AG09319 (cell line): ENCODE results near the gene KIAA0040.

Experiments
- DNase-seq: peaks from one replicate; pipeline ENCODE4 v3.0.0-alpha.2; 2010; ENCODE audit warnings: low read depth; ENCODE audit errors: extremely low read depth
- TF ChIP-seq, protein P1 (sequence below): IDR thresholded peaks from 2 replicates; pipeline ENCODE4 v1.5.1; 2011; ENCODE audit warnings: low read depth, mild to moderate bottlenecking, inconsistent platforms, low read length, moderate library complexity

KIAA0040 gene

DNA sequence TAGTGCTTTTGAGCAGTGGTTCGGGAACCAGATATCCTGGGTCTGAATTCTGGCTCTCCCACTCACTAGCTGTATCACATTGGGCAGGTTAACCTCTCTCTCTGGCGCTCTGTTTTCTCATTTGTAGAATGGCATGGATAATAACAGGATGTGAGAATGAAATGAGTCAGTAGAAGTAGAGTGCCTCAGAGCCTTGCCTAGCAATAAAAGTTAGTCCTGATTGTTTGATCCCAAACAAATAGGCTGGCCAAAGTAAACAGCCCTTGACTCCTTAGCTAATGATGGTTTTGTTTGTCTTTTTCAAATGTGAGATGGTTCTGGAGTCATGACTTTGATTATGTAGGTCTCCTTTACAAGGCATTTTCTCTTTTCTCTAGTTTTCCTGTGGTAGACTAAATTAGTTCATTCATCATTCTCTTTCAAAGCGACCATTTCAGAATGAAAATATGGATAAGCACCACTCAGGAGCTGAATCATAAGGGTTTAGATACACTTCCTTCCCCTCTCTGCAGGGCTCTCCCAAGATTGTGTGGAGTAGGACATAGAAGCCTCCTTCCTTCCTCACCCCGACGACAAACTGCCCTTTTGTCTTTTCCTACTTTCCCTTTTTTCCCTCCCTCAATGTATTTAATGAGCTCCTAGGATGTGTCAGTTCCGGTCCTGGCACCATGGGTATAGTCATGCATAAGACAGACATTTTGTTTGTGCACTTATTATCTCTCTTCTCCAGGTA lies 23.1 kb downstream of the KIAA0040 start:
- TF ChIP-seq, protein P1, sequence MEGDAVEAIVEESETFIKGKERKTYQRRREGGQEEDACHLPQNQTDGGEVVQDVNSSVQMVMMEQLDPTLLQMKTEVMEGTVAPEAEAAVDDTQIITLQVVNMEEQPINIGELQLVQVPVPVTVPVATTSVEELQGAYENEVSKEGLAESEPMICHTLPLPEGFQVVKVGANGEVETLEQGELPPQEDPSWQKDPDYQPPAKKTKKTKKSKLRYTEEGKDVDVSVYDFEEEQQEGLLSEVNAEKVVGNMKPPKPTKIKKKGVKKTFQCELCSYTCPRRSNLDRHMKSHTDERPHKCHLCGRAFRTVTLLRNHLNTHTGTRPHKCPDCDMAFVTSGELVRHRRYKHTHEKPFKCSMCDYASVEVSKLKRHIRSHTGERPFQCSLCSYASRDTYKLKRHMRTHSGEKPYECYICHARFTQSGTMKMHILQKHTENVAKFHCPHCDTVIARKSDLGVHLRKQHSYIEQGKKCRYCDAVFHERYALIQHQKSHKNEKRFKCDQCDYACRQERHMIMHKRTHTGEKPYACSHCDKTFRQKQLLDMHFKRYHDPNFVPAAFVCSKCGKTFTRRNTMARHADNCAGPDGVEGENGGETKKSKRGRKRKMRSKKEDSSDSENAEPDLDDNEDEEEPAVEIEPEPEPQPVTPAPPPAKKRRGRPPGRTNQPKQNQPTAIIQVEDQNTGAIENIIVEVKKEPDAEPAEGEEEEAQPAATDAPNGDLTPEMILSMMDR, result no peak
- no peak for DNase-seq

DNA sequence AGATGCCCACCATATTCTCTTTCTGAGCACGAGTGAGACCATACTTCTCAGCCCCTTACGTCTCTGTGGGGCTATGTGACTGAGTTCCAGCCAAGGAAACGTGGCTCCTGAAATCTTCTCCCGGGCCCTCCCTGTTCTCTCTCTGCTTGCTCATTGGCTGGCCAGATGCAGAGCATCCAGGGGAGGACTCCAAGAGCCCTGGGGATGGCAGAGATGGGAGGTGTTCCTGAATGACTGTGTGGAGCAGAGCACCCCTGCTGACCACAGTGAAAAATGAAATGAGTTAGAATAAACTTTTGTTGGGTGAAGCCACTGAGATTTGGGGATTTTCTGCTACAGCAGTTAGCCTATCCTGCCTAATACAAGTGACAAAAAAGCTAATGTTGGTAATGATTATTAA lies 23.8 kb downstream of the KIAA0040 start:
- TF ChIP-seq, protein P1, result no peak
- DNase-seq, result no peak

DNA sequence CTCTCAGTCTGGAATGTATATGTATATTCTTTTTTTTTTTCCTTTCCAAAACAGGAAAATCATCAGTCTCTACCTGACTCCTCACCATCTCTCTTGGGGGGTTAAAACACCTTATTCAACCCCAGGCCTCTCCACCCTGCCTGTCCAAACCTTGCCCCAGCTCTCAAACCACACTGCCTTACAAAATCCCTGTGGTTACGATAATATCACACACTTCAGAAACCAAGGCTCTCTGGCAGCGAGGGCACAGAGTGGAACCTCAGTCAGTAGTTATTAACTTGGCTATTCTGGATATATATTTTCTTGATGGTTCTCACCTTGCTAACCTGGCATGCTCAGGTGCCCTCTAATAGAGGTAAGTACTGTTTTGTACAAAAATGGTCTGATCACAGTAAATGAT lies 24.7 kb downstream of the KIAA0040 start:
- TF ChIP-seq, protein P1, result no peak
- no peak for DNase-seq

DNA sequence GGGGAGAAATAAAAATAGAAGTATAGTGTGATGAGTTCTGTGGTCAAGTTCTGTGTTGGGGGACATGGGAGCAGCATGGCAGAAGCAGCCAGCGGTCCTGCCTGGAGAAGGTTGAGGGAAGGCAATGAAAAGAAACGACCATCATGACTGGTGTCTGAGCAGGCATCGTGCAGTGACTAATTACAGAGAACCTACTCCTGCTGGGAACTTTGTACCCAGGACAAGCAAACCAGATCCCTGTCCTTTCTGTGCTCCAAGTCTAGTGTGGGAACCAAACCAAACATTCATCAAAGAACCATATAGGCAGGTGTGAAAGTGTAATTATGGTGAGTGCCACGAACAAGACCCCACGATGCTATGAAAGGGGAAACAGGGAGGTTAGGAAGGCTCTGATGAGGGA lies 25.8 kb downstream of the KIAA0040 start:
- no peak for DNase-seq
- TF ChIP-seq, protein P1, result no peak

DNA sequence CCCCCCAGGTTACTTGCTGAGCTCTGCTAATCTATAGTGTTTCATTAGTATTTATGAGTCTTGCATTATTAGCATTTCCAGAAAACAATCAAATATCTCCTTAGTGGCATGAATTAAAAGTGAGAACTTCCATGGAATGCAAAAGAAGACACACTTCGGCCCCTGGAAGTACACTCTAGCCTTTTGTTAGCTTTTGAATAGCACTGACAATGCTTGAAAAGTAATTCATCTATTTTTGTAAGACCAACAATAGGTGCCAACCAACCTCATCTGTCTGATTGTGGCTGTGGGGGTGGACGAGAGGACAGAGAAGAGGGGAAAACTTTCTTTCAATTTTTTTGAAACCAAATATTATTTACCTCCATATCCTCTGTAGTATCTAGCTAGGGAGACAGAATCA lies 27.8 kb downstream of the KIAA0040 start:
- TF ChIP-seq, protein P1, result no peak
- no peak for DNase-seq

DNA sequence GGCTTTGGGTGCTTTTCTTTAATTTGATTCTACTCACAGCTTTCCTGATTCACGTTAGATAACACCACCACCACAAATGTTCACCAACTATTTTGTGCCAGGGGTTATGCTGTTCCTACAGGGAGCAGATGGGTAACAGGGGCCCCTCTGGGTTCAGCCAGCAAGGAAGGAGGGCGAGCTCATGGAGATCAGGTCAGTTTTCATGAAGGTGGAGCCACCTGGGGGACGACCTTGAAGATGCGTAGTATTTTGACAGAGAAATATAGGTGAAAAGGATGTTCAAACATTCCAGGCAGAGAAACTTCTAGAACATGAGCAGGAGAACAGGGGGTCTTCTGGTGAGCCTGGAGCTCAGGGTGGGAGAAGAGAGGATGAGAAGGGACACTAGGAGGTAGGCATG lies 28.9 kb downstream of the KIAA0040 start:
- no peak for DNase-seq
- TF ChIP-seq, protein P1, result no peak

DNA sequence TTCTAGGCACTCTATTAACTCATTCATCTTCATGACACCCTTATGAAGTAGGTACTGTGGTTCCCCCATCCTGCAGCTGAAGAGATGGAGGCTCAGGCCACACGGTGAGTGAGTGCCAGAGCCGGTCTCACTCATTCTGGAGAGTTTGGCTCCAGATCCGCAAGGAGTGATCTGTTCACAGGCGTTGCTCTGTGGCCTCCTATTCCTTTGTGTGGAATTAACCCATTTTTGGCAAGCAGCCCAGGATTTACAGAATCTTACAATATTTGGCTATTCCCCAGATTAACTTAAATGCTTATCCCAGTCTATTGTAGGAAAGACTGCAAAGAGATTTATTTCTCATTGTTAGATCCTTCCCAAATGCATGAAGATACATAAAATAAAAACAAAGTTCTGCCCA lies 29.6 kb downstream of the KIAA0040 start:
- DNase-seq, result no peak
- TF ChIP-seq, protein P1, result no peak
